Osteocyte (in vitro differentiated cells): ENCODE results near the gene UGCG. TPM values are rescaled to one million over a fixed set of nuclear protein-coding genes. Genes with fewer than 3 reads are reported as not detected.

Experiments
- DNase-seq: peaks from one replicate; pipeline ENCODE4 v3.0.0; 2021; ENCODE audit warnings: mixed read lengths; ENCODE audit not compliant: unreplicated experiment; ENCODE audit errors: extremely low spot score
- H3K27ac Mint-ChIP-seq: one replicate; pipeline ENCODE4 v1.8.0; 2021; ENCODE audit warnings: mild to moderate bottlenecking, mixed read lengths; ENCODE audit not compliant: unreplicated experiment
- H3K27me3 Mint-ChIP-seq: one replicate; pipeline ENCODE4 v1.8.0; 2021; ENCODE audit warnings: mixed read lengths; ENCODE audit not compliant: unreplicated experiment
- H3K36me3 Mint-ChIP-seq: one replicate; pipeline ENCODE4 v1.8.0; 2021; ENCODE audit warnings: mixed read lengths; ENCODE audit not compliant: unreplicated experiment
- H3K4me1 Mint-ChIP-seq: one replicate; pipeline ENCODE4 v1.8.0; 2021; ENCODE audit warnings: mixed read lengths; ENCODE audit not compliant: unreplicated experiment
- H3K4me3 Mint-ChIP-seq: one replicate; pipeline ENCODE4 v1.8.0; 2021; ENCODE audit warnings: mild to moderate bottlenecking, moderate library complexity, mixed read lengths; ENCODE audit not compliant: unreplicated experiment
- H3K9me3 Mint-ChIP-seq: one replicate; pipeline ENCODE4 v1.8.0; 2021; ENCODE audit warnings: mixed read lengths; ENCODE audit not compliant: unreplicated experiment
- CTCF ChIP-seq: fragments of 200-600 bp; sonication (generic); IDR thresholded peaks from 2 replicates; pipeline ENCODE4 v1.5.0; 2021; ENCODE audit warnings: antibody characterized with exemption, mild to moderate bottlenecking, moderate library complexity
- total RNA-seq: library from RNA; stranded (reverse); gene quantifications from 2 replicates; pipeline ENCODE4 v1.2.1, GENCODE V29; 2021

The UGCG gene
- total RNA-seq, 1 donor from 2014 or later = 79.2 TPM

GRCh38 chr9:111904891-111905291, 8.3 kb downstream of the UGCG start:
- DNase-seq = no peak
- Mint-ChIP-seq H3K27me3 (no peaks in the 10 kb centered on the region), H3K4me3 (no peak overlapping the region), H3K27ac (peak overlapping the region; percentile 12), H3K36me3 (peaks cover 4% of the 10 kb centered on the region), H3K9me3 (no peaks in the 10 kb centered on the region), H3K4me1 (peaks cover 62% of the 10 kb centered on the region)
- no peak for TF ChIP-seq CTCF

GRCh38 chr9:111907147-111907546, 10.5 kb downstream of the UGCG start:
- Mint-ChIP-seq H3K4me1 (peaks cover 74% of the 10 kb centered on the region), H3K4me3 (no peak overlapping the region), H3K36me3 (peaks cover 4% of the 10 kb centered on the region), H3K27ac (peak overlapping the region; percentile 64), H3K9me3 (no peaks in the 10 kb centered on the region), H3K27me3 (no peaks in the 10 kb centered on the region)
- TF ChIP-seq CTCF = no peak
- no peak for DNase-seq

GRCh38 chr9:111909444-111909843, 12.8 kb downstream of the UGCG start:
- H3K36me3 Mint-ChIP-seq = peaks cover 10% of the 10 kb centered on the region
- H3K27me3 Mint-ChIP-seq = no peaks in the 10 kb centered on the region
- no peak for DNase-seq
- no peak for TF ChIP-seq CTCF
- H3K4me1 Mint-ChIP-seq = peaks cover 81% of the 10 kb centered on the region
- H3K9me3 Mint-ChIP-seq = no peaks in the 10 kb centered on the region
- H3K27ac Mint-ChIP-seq = peak overlapping the region; percentile 14
- no peak overlapping the region for H3K4me3 Mint-ChIP-seq

GRCh38 chr9:111910428-111910827, 13.8 kb downstream of the UGCG start:
- no peak for TF ChIP-seq CTCF
- Mint-ChIP-seq H3K9me3 (no peaks in the 10 kb centered on the region), H3K27ac (peak overlapping the region; percentile 52), H3K4me1 (peaks cover 81% of the 10 kb centered on the region), H3K36me3 (peaks cover 13% of the 10 kb centered on the region), H3K27me3 (no peaks in the 10 kb centered on the region), H3K4me3 (no peak overlapping the region)
- DNase-seq = no peak

- peaks cover 16% of the 10 kb centered on the region for H3K36me3 Mint-ChIP-seq
- peaks cover 73% of the 10 kb centered on the region for H3K4me1 Mint-ChIP-seq
- no peaks in the 10 kb centered on the region for H3K9me3 Mint-ChIP-seq
- no peak overlapping the region for H3K4me3 Mint-ChIP-seq
- H3K27me3 Mint-ChIP-seq = no peaks in the 10 kb centered on the region
- no peak for TF ChIP-seq CTCF
- H3K27ac Mint-ChIP-seq = no peak overlapping the region
- DNase-seq = no peak
These were observed 16.5 kb downstream of the UGCG start for GRCh38 chr9:111913159-111913558.
